Measurements from ENCODE around the gene HSPA12B. TPM values are rescaled to one million over a fixed set of nuclear protein-coding genes. Genes with fewer than 3 reads are reported as not detected.

HSPA12B gene
- total RNA-seq, 1 experiment from 2014 or later, result 2.7 TPM

- Histone ChIP-seq H4K8ac (replicated peaks; ENCODE audit: insufficient read length, low read depth, low read length) (no peak overlapping the region), H4K5ac (ENCODE audit: insufficient read length, low read depth, low read length) (no peak overlapping the region), H2BK12ac (ENCODE audit: insufficient read length, low read depth, low read length) (no peak overlapping the region), H3K27me3 (ENCODE audit: insufficient read depth, low read length) (no peaks in the 10 kb centered on the region; the same call in 1 of the 2 replicates), H3K18ac (ENCODE audit: insufficient read length, low read depth, low read length) (no peak overlapping the region), H4K20me1 (ENCODE audit: control insufficient read depth, insufficient read depth, insufficient read length) (no peaks in the 10 kb centered on the region), H2BK20ac (ENCODE audit: low read depth, low read length, poor library complexity, severe bottlenecking) (no peak overlapping the region), H3K14ac (ENCODE audit: insufficient read depth, low read length) (no peak overlapping the region), H3K27ac (ENCODE audit: insufficient read length, low read depth, low read length) (no peak overlapping the region), H3K79me2 (ENCODE audit: insufficient read depth, low read length) (no peaks in the 10 kb centered on the region), H3K4me1 (ENCODE audit: insufficient read depth, low read length) (no peaks in the 10 kb centered on the region; the same call in 1 of the 2 replicates), H3K9me3 (ENCODE audit: control insufficient read depth, low read depth, low read length) (no peaks in the 10 kb centered on the region), H3K79me1 (ENCODE audit: insufficient read depth, low read depth, low read length, poor library complexity, severe bottlenecking) (no peaks in the 10 kb centered on the region), H3K56ac (ENCODE audit: insufficient read length, low read depth, low read length) (no peak overlapping the region), H4K91ac (ENCODE audit: insufficient read length, low read depth, low read length) (no peak overlapping the region), H3K23ac (ENCODE audit: insufficient read length, low read depth, low read length) (no peak overlapping the region), H3K9ac (ENCODE audit: extremely low read depth, insufficient read length, low read length) (no peak overlapping the region), H3K4me2 (ENCODE audit: insufficient read depth, insufficient read length, low read length) (no peak overlapping the region), H2BK120ac (ENCODE audit: low read depth, low read length, poor library complexity, severe bottlenecking) (no peak overlapping the region), H2AK5ac (ENCODE audit: insufficient read length, low read length) (no peak overlapping the region), H3T11ph (ENCODE audit: low read length) (no peak overlapping the region), H2BK5ac (ENCODE audit: insufficient read length, low read length) (no peak overlapping the region), H2BK15ac (ENCODE audit: low read depth, low read length) (no peak overlapping the region), H3K4ac (ENCODE audit: low read depth, low read length) (no peak overlapping the region), H2AFZ (ENCODE audit: low read length) (no peak overlapping the region), H3K23me2 (ENCODE audit: insufficient read length, low read depth, low read length, poor library complexity, severe bottlenecking) (no peaks in the 10 kb centered on the region)
- DNase-seq, result peak; percentile 12
- Mint-ChIP-seq H3K27me3 (ENCODE audit: low read depth) (peaks cover 34% of the 10 kb centered on the region), H3K27ac (no peak overlapping the region; a peak in 1 of 7 replicates), H3K4me3 (no peak overlapping the region), H3K9me3 (no peaks in the 10 kb centered on the region), H3K4me1 (peaks cover 10 to 38% of the 10 kb centered on the region in 2 experiments), H3K36me3 (ENCODE audit: insufficient read depth in 1 of 3, low read depth in 3 of 3) (no peaks in the 10 kb centered on the region)
- WGBS (ENCODE audit: extremely low coverage, insufficient read length, low lambda C conversion rate), result no CpG with 5 or more reads among the region's 4 CpGs
- TF ChIP-seq, protein P1, sequence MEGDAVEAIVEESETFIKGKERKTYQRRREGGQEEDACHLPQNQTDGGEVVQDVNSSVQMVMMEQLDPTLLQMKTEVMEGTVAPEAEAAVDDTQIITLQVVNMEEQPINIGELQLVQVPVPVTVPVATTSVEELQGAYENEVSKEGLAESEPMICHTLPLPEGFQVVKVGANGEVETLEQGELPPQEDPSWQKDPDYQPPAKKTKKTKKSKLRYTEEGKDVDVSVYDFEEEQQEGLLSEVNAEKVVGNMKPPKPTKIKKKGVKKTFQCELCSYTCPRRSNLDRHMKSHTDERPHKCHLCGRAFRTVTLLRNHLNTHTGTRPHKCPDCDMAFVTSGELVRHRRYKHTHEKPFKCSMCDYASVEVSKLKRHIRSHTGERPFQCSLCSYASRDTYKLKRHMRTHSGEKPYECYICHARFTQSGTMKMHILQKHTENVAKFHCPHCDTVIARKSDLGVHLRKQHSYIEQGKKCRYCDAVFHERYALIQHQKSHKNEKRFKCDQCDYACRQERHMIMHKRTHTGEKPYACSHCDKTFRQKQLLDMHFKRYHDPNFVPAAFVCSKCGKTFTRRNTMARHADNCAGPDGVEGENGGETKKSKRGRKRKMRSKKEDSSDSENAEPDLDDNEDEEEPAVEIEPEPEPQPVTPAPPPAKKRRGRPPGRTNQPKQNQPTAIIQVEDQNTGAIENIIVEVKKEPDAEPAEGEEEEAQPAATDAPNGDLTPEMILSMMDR (conservative IDR thresholded peaks at IDR 0.05), result no peak
These were observed 3.3 kb downstream of the HSPA12B start for GRCh38 chr20:3735768-3736167.

Data from H9 (cell line).